ENCODE results near the gene MED27. TPM values are rescaled to one million over a fixed set of nuclear protein-coding genes. Genes with fewer than 3 reads are reported as not detected.

Gene MED27
- total and polyA plus RNA-seq, 10 of the 15 experiments (the other 5 are each of a cell fraction or from before 2014, with no cell fraction given), result 20.3 to 50.3 (median 35.5) TPM

DNA sequence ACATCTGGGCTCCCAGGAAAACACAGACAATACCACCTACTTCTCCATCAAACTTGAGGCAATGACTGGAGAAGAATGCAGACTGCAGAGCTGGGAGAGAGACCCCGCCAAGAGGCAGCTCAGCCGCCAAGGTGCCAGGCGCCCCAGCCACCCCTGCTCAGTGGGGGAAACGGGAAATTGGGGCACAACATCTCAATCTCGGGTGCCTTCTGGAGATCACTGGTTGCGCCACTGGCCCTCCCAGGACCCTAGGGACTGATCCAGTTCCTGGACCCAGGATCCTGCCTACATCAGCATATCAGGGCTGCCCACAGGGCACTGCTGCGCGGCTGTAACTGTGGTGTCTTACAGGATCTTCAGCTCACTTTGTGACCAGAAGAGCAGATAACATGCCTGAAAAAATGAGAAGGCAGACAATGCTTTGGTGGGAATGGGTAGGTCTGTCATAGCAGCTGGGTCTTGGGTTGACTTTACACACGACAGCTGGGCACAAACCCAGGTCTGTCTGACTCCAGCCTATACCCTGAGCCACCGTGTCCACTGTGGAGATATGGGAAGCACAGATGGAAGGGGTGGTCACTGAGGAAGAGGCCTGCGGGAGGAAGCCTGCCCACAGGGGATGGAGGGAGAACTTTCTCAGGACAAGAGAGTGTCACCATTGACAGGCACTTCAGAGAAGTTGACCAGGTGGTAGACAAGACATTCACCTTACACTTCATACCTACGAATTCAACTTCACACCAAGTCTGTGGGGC, 204.6 kb downstream of the MED27 start (continued):
- TF ChIP-seq, protein P1, sequence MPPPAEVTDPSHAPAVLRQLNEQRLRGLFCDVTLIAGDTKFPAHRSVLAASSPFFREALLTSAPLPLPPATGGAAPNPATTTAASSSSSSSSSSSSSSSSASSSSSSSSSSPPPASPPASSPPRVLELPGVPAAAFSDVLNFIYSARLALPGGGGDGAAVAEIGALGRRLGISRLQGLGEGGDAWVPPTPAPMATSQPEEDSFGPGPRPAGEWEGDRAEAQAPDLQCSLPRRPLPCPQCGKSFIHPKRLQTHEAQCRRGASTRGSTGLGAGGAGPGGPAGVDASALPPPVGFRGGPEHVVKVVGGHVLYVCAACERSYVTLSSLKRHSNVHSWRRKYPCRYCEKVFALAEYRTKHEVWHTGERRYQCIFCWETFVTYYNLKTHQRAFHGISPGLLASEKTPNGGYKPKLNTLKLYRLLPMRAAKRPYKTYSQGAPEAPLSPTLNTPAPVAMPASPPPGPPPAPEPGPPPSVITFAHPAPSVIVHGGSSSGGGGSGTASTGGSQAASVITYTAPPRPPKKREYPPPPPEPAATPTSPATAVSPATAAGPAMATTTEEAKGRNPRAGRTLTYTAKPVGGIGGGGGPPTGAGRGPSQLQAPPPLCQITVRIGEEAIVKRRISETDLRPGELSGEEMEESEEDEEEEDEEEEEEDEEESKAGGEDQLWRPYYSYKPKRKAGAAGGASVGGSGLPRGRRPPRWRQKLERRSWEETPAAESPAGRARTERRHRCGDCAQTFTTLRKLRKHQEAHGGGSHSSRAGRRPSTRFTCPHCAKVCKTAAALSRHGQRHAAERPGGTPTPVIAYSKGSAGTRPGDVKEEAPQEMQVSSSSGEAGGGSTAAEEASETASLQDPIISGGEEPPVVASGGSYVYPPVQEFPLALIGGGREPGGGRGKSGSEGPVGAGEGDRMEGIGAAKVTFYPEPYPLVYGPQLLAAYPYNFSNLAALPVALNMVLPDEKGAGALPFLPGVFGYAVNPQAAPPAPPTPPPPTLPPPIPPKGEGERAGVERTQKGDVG (CRISPR knock-in tag; IDR thresholded peaks at IDR 0.05), result no peak
- TF ChIP-seq POU2F2 (IDR thresholded peaks at IDR 0.05; ENCODE audit: borderline replicate concordance, low read depth, low read length) (no peak), TCF7 (IDR thresholded peaks at IDR 0.05; ENCODE audit: borderline replicate concordance) (no peak), EED (IDR thresholded peaks at IDR 0.05; ENCODE audit: low read depth) (no peak), ZNF687 (IDR thresholded peaks at IDR 0.05) (no peak), RBBP5 (conservative IDR thresholded peaks at IDR 0.05) (no peak)
